HEK293 (cell line): Measurements from ENCODE around the gene PPM1E.
A peak's percentile ranks its signal among the peaks of the same experiment; 100 is the strongest.

Source experiments
- BCL6B ChIP-seq: fragments of 450-650 bp; formaldehyde crosslinking; IDR thresholded peaks from 2 replicates; pipeline ENCODE4 v1.5.1; 2017; ENCODE audit warnings: missing biosample characterization, missing genetic modification characterization
- HIC1 ChIP-seq: fragments of 450-650 bp; formaldehyde crosslinking; IDR thresholded peaks from 2 replicates; pipeline ENCODE4 v1.5.1; 2016; ENCODE audit warnings: missing biosample characterization, missing genetic modification characterization
- HOXD13 ChIP-seq: sonication (generic); formaldehyde crosslinking; IDR thresholded peaks from 2 replicates; pipeline ENCODE4 v1.8.0; 2022; ENCODE audit warnings: missing genetic modification reagents, borderline replicate concordance
- KLF1 ChIP-seq: fragments of 450-650 bp; formaldehyde crosslinking; IDR thresholded peaks from 2 replicates; pipeline ENCODE4 v1.5.1; 2016; ENCODE audit warnings: missing biosample characterization, missing genetic modification characterization
- YY2 ChIP-seq: fragments of 450-650 bp; formaldehyde crosslinking; IDR thresholded peaks from 2 replicates; pipeline ENCODE4 v1.5.1; 2016; ENCODE audit warnings: missing biosample characterization, missing genetic modification characterization
- ZBTB21 ChIP-seq: fragments of 450-650 bp; formaldehyde crosslinking; IDR thresholded peaks from 2 replicates; pipeline ENCODE4 v1.5.1; 2017; ENCODE audit warnings: missing biosample characterization, missing genetic modification characterization
- ZBTB7A ChIP-seq: fragments of 450-650 bp; formaldehyde crosslinking; IDR thresholded peaks from 2 replicates; pipeline ENCODE4 v1.5.1; 2016; ENCODE audit warnings: low read depth, missing biosample characterization, missing genetic modification characterization
- ZNF114 ChIP-seq: fragments of 450-650 bp; formaldehyde crosslinking; IDR thresholded peaks from 2 replicates; pipeline ENCODE4 v1.5.0; 2017; ENCODE audit warnings: missing biosample characterization, missing genetic modification characterization
- ZNF155 ChIP-seq: fragments of 450-650 bp; formaldehyde crosslinking; IDR thresholded peaks from 2 replicates; pipeline ENCODE4 v1.5.1; 2016; ENCODE audit warnings: missing biosample characterization, missing genetic modification characterization
- ZNF169 ChIP-seq: fragments of 450-650 bp; formaldehyde crosslinking; IDR thresholded peaks from 2 replicates; pipeline ENCODE4 v1.5.1; 2016; ENCODE audit warnings: missing biosample characterization, missing genetic modification characterization
- ZNF202 ChIP-seq: fragments of 450-650 bp; formaldehyde crosslinking; IDR thresholded peaks from 2 replicates; pipeline ENCODE4 v1.5.1; 2016; ENCODE audit warnings: missing biosample characterization, missing genetic modification characterization, borderline replicate concordance
- ZNF211 ChIP-seq: fragments of 450-650 bp; formaldehyde crosslinking; IDR thresholded peaks from 2 replicates; pipeline ENCODE4 v1.5.1; 2016; ENCODE audit warnings: low read depth, missing biosample characterization, missing genetic modification characterization
- ZNF239 ChIP-seq: fragments of 450-650 bp; formaldehyde crosslinking; IDR thresholded peaks from 2 replicates; pipeline ENCODE4 v1.5.1; 2016; ENCODE audit warnings: missing biosample characterization, missing genetic modification characterization
- ZNF248 ChIP-seq: fragments of 450-650 bp; formaldehyde crosslinking; IDR thresholded peaks from 2 replicates; pipeline ENCODE4 v1.5.1; 2017; ENCODE audit warnings: missing biosample characterization, missing genetic modification characterization
- ZNF26 ChIP-seq: fragments of 450-650 bp; formaldehyde crosslinking; IDR thresholded peaks from 2 replicates; pipeline ENCODE4 v1.5.1; 2016; ENCODE audit warnings: missing biosample characterization, missing genetic modification characterization
- ZNF350 ChIP-seq: fragments of 450-650 bp; formaldehyde crosslinking; IDR thresholded peaks from 2 replicates; pipeline ENCODE4 v1.5.0; 2017; ENCODE audit warnings: missing biosample characterization, mild to moderate bottlenecking, missing genetic modification characterization
- ZNF366 ChIP-seq: fragments of 450-650 bp; formaldehyde crosslinking; conservative IDR thresholded peaks from 2 replicates; pipeline ENCODE4 v1.5.1; 2016; ENCODE audit warnings: missing biosample characterization, missing genetic modification characterization
- ZNF391 ChIP-seq: fragments of 450-650 bp; formaldehyde crosslinking; IDR thresholded peaks from 2 replicates; pipeline ENCODE4 v1.5.1; 2016; ENCODE audit warnings: low read depth, missing biosample characterization, missing genetic modification characterization, borderline replicate concordance
- ZNF416 ChIP-seq: fragments of 450-650 bp; formaldehyde crosslinking; IDR thresholded peaks from 2 replicates; pipeline ENCODE4 v1.5.1; 2016; ENCODE audit warnings: missing biosample characterization, missing genetic modification characterization
- ZNF501 ChIP-seq: fragments of 450-650 bp; formaldehyde crosslinking; IDR thresholded peaks from 2 replicates; pipeline ENCODE4 v1.5.1; 2016; ENCODE audit warnings: missing biosample characterization, missing genetic modification characterization
- ZNF521 ChIP-seq: fragments of 450-650 bp; formaldehyde crosslinking; IDR thresholded peaks from 2 replicates; pipeline ENCODE4 v1.5.1; 2017; ENCODE audit warnings: missing biosample characterization, mild to moderate bottlenecking, missing genetic modification characterization
- ZNF530 ChIP-seq: fragments of 450-650 bp; formaldehyde crosslinking; IDR thresholded peaks from 2 replicates; pipeline ENCODE4 v1.5.1; 2016; ENCODE audit warnings: low read depth, missing biosample characterization, missing genetic modification characterization
- ZNF548 ChIP-seq: fragments of 450-650 bp; formaldehyde crosslinking; IDR thresholded peaks from 2 replicates; pipeline ENCODE4 v1.5.1; 2016; ENCODE audit warnings: missing biosample characterization, missing genetic modification characterization
- ZNF560 ChIP-seq: fragments of 450-650 bp; formaldehyde crosslinking; IDR thresholded peaks from 2 replicates; pipeline ENCODE4 v1.5.1; 2017; ENCODE audit warnings: missing biosample characterization, missing genetic modification characterization, borderline replicate concordance
- ZNF610 ChIP-seq: fragments of 450-650 bp; formaldehyde crosslinking; IDR thresholded peaks from 2 replicates; pipeline ENCODE4 v1.5.1; 2016; ENCODE audit warnings: missing biosample characterization, missing genetic modification characterization, borderline replicate concordance
- ZNF701 ChIP-seq: fragments of 450-650 bp; formaldehyde crosslinking; IDR thresholded peaks from 2 replicates; pipeline ENCODE4 v1.5.1; 2016; ENCODE audit warnings: missing biosample characterization, missing genetic modification characterization
- ZXDB ChIP-seq: fragments of 450-650 bp; formaldehyde crosslinking; IDR thresholded peaks from 2 replicates; pipeline ENCODE4 v1.5.1; 2016; ENCODE audit warnings: missing biosample characterization, missing genetic modification characterization
- TF ChIP-seq, protein P1 (sequence below): fragments of 450-650 bp; formaldehyde crosslinking; IDR thresholded peaks from 2 replicates; pipeline ENCODE4 v1.5.1; 2016; ENCODE audit warnings: missing biosample characterization, missing genetic modification characterization
- TF ChIP-seq, protein P2 (sequence below): fragments of 450-650 bp; formaldehyde crosslinking; IDR thresholded peaks from 2 replicates; pipeline ENCODE4 v1.5.1; 2016; ENCODE audit warnings: missing biosample characterization, missing genetic modification characterization, low read depth

The PPM1E gene

GRCh38 chr17:58822148-58823050 lies 66.7 kb downstream of the PPM1E start (continued):
- TF ChIP-seq KLF1, result no peak
- TF ChIP-seq YY2 (tag by site-specific recombination), result no peak
- no peak for TF ChIP-seq ZNF239 (tag by site-specific recombination)
- TF ChIP-seq, protein P1, sequence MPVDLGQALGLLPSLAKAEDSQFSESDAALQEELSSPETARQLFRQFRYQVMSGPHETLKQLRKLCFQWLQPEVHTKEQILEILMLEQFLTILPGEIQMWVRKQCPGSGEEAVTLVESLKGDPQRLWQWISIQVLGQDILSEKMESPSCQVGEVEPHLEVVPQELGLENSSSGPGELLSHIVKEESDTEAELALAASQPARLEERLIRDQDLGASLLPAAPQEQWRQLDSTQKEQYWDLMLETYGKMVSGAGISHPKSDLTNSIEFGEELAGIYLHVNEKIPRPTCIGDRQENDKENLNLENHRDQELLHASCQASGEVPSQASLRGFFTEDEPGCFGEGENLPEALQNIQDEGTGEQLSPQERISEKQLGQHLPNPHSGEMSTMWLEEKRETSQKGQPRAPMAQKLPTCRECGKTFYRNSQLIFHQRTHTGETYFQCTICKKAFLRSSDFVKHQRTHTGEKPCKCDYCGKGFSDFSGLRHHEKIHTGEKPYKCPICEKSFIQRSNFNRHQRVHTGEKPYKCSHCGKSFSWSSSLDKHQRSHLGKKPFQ (tag by site-specific recombination), result peak; percentile 45; the same call in 1 of the 2 replicates
- no peak for TF ChIP-seq ZNF155
- no peak for TF ChIP-seq ZNF521 (tag by site-specific recombination)
- TF ChIP-seq ZNF248 (tag by site-specific recombination), result no peak
- TF ChIP-seq HOXD13, result no peak
- TF ChIP-seq ZNF169 (tag by site-specific recombination), result no peak
- no peak for TF ChIP-seq BCL6B
- peak; percentile 80; the same call in 1 of the 2 replicates for TF ChIP-seq ZNF560
- TF ChIP-seq ZNF26 (tag by site-specific recombination), result no peak
- TF ChIP-seq ZBTB7A (tag by site-specific recombination), result no peak
- no peak for TF ChIP-seq ZNF701 (tag by site-specific recombination)
- TF ChIP-seq ZBTB21 (tag by site-specific recombination), result peak; percentile 81
- TF ChIP-seq ZNF416 (tag by site-specific recombination), result no peak
- 0 out of 2 replicates have a peak, but pooled peaks have one; percentile 44 for TF ChIP-seq ZNF530
- no peak for TF ChIP-seq ZNF350
- TF ChIP-seq ZNF501 (tag by site-specific recombination), result peak; percentile 93
- no peak for TF ChIP-seq ZNF211 (tag by site-specific recombination)
- TF ChIP-seq ZNF610 (tag by site-specific recombination), result no peak
- no peak for TF ChIP-seq ZNF391 (tag by site-specific recombination)
- TF ChIP-seq ZNF114 (tag by site-specific recombination), result no peak
- TF ChIP-seq ZNF366 (tag by site-specific recombination), result peak; percentile 58
- TF ChIP-seq ZNF202 (tag by site-specific recombination), result peak; percentile 95; the same call in 1 of the 2 replicates
- peak; percentile 88 for TF ChIP-seq ZXDB (tag by site-specific recombination)
- no peak for TF ChIP-seq HIC1
- no peak for TF ChIP-seq ZNF548 (tag by site-specific recombination)
- TF ChIP-seq, protein P2, sequence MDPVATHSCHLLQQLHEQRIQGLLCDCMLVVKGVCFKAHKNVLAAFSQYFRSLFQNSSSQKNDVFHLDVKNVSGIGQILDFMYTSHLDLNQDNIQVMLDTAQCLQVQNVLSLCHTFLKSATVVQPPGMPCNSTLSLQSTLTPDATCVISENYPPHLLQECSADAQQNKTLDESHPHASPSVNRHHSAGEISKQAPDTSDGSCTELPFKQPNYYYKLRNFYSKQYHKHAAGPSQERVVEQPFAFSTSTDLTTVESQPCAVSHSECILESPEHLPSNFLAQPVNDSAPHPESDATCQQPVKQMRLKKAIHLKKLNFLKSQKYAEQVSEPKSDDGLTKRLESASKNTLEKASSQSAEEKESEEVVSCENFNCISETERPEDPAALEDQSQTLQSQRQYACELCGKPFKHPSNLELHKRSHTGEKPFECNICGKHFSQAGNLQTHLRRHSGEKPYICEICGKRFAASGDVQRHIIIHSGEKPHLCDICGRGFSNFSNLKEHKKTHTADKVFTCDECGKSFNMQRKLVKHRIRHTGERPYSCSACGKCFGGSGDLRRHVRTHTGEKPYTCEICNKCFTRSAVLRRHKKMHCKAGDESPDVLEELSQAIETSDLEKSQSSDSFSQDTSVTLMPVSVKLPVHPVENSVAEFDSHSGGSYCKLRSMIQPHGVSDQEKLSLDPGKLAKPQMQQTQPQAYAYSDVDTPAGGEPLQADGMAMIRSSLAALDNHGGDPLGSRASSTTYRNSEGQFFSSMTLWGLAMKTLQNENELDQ (tag by site-specific recombination), result no peak
